Measurements from ENCODE around the gene MCTP2. TPM values are rescaled to one million over a fixed set of nuclear protein-coding genes. Genes with fewer than 3 reads are reported as not detected.

Gene MCTP2
- total RNA-seq, 1 experiment from 2014 or later, result 7.4 TPM

DNA sequence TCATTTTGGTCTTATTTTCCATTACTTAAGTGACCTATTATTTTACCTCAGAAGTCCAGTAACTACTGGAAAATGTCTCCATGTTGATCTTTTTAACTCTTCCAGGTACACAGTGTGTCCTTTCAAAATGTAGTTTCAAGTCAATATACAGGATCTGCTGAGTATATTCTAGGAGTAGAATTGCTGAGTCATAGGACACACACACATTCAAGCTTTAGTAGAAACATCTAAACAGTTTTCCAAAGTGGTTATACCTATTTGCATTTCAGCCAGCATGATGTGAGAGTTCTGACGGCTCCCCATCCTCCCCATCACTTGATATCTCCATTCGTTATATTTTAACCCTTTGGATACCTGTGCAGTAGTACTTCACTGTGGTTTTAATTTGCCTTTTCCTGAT lies 271.9 kb downstream of the MCTP2 start:
- POLR2A ChIA-PET, result no interaction called here
- DNase-seq (ENCODE audit: low spot score) (no peak), ATAC-seq (no peak)
- Mint-ChIP-seq H3K27me3 (ENCODE audit: low read depth) (no peaks in the 10 kb centered on the region), H3K36me3 (peaks cover 12% of the 10 kb centered on the region), H3K9me3 (peaks cover 53% of the 10 kb centered on the region), H3K4me1 (no peaks in the 10 kb centered on the region), H3K4me3 (no peak overlapping the region), H3K27ac (no peak overlapping the region)
- CTCF ChIA-PET, result no interaction called here
- TF ChIP-seq ELF4 (CRISPR knock-in tag; IDR thresholded peaks at IDR 0.05; ENCODE audit: low read depth) (no peak), SOX15 (CRISPR knock-in tag; IDR thresholded peaks at IDR 0.05) (no peak), ZNF317 (CRISPR knock-in tag; IDR thresholded peaks at IDR 0.05; ENCODE audit: borderline replicate concordance, low read depth) (no peak), TCF7 (CRISPR knock-in tag; IDR thresholded peaks at IDR 0.05; ENCODE audit: low read depth) (no peak), TEAD4 (CRISPR knock-in tag; IDR thresholded peaks at IDR 0.05) (no peak), ZNF121 (CRISPR knock-in tag; IDR thresholded peaks at IDR 0.05) (no peak), ZNF423 (CRISPR knock-in tag; IDR thresholded peaks at IDR 0.05) (no peak)
- TF ChIP-seq, protein P1, sequence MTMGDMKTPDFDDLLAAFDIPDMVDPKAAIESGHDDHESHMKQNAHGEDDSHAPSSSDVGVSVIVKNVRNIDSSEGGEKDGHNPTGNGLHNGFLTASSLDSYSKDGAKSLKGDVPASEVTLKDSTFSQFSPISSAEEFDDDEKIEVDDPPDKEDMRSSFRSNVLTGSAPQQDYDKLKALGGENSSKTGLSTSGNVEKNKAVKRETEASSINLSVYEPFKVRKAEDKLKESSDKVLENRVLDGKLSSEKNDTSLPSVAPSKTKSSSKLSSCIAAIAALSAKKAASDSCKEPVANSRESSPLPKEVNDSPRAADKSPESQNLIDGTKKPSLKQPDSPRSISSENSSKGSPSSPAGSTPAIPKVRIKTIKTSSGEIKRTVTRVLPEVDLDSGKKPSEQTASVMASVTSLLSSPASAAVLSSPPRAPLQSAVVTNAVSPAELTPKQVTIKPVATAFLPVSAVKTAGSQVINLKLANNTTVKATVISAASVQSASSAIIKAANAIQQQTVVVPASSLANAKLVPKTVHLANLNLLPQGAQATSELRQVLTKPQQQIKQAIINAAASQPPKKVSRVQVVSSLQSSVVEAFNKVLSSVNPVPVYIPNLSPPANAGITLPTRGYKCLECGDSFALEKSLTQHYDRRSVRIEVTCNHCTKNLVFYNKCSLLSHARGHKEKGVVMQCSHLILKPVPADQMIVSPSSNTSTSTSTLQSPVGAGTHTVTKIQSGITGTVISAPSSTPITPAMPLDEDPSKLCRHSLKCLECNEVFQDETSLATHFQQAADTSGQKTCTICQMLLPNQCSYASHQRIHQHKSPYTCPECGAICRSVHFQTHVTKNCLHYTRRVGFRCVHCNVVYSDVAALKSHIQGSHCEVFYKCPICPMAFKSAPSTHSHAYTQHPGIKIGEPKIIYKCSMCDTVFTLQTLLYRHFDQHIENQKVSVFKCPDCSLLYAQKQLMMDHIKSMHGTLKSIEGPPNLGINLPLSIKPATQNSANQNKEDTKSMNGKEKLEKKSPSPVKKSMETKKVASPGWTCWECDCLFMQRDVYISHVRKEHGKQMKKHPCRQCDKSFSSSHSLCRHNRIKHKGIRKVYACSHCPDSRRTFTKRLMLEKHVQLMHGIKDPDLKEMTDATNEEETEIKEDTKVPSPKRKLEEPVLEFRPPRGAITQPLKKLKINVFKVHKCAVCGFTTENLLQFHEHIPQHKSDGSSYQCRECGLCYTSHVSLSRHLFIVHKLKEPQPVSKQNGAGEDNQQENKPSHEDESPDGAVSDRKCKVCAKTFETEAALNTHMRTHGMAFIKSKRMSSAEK (CRISPR knock-in tag; IDR thresholded peaks at IDR 0.05; ENCODE audit: borderline replicate concordance), result no peak
- TF ChIP-seq, protein P2, sequence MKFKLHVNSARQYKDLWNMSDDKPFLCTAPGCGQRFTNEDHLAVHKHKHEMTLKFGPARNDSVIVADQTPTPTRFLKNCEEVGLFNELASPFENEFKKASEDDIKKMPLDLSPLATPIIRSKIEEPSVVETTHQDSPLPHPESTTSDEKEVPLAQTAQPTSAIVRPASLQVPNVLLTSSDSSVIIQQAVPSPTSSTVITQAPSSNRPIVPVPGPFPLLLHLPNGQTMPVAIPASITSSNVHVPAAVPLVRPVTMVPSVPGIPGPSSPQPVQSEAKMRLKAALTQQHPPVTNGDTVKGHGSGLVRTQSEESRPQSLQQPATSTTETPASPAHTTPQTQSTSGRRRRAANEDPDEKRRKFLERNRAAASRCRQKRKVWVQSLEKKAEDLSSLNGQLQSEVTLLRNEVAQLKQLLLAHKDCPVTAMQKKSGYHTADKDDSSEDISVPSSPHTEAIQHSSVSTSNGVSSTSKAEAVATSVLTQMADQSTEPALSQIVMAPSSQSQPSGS (CRISPR knock-in tag; IDR thresholded peaks at IDR 0.05; ENCODE audit: borderline replicate concordance, low read depth), result no peak
- TF ChIP-seq, protein P3, sequence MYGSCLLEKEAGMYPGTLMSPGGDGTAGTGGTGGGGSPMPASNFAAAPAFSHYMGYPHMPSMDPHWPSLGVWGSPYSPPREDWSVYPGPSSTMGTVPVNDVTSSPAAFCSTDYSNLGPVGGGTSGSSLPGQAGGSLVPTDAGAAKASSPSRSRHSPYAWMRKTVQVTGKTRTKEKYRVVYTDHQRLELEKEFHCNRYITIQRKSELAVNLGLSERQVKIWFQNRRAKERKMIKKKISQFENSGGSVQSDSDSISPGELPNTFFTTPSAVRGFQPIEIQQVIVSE (CRISPR knock-in tag; IDR thresholded peaks at IDR 0.05; ENCODE audit: borderline replicate concordance), result no peak
- TF ChIP-seq, protein P4, sequence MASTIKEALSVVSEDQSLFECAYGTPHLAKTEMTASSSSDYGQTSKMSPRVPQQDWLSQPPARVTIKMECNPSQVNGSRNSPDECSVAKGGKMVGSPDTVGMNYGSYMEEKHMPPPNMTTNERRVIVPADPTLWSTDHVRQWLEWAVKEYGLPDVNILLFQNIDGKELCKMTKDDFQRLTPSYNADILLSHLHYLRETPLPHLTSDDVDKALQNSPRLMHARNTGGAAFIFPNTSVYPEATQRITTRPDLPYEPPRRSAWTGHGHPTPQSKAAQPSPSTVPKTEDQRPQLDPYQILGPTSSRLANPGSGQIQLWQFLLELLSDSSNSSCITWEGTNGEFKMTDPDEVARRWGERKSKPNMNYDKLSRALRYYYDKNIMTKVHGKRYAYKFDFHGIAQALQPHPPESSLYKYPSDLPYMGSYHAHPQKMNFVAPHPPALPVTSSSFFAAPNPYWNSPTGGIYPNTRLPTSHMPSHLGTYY (CRISPR knock-in tag; IDR thresholded peaks at IDR 0.05), result no peak
- TF ChIP-seq, protein P5, sequence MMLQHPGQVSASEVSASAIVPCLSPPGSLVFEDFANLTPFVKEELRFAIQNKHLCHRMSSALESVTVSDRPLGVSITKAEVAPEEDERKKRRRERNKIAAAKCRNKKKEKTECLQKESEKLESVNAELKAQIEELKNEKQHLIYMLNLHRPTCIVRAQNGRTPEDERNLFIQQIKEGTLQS (CRISPR knock-in tag; conservative IDR thresholded peaks at IDR 0.05), result no peak
- TF ChIP-seq, protein P6, sequence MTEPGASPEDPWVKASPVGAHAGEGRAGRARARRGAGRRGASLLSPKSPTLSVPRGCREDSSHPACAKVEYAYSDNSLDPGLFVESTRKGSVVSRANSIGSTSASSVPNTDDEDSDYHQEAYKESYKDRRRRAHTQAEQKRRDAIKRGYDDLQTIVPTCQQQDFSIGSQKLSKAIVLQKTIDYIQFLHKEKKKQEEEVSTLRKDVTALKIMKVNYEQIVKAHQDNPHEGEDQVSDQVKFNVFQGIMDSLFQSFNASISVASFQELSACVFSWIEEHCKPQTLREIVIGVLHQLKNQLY (CRISPR knock-in tag; IDR thresholded peaks at IDR 0.05), result no peak
- TF ChIP-seq, protein P7, sequence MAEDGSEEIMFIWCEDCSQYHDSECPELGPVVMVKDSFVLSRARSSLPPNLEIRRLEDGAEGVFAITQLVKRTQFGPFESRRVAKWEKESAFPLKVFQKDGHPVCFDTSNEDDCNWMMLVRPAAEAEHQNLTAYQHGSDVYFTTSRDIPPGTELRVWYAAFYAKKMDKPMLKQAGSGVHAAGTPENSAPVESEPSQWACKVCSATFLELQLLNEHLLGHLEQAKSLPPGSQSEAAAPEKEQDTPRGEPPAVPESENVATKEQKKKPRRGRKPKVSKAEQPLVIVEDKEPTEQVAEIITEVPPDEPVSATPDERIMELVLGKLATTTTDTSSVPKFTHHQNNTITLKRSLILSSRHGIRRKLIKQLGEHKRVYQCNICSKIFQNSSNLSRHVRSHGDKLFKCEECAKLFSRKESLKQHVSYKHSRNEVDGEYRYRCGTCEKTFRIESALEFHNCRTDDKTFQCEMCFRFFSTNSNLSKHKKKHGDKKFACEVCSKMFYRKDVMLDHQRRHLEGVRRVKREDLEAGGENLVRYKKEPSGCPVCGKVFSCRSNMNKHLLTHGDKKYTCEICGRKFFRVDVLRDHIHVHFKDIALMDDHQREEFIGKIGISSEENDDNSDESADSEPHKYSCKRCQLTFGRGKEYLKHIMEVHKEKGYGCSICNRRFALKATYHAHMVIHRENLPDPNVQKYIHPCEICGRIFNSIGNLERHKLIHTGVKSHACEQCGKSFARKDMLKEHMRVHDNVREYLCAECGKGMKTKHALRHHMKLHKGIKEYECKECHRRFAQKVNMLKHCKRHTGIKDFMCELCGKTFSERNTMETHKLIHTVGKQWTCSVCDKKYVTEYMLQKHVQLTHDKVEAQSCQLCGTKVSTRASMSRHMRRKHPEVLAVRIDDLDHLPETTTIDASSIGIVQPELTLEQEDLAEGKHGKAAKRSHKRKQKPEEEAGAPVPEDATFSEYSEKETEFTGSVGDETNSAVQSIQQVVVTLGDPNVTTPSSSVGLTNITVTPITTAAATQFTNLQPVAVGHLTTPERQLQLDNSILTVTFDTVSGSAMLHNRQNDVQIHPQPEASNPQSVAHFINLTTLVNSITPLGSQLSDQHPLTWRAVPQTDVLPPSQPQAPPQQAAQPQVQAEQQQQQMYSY (CRISPR knock-in tag; IDR thresholded peaks at IDR 0.05), result no peak
- TF ChIP-seq, protein P8, sequence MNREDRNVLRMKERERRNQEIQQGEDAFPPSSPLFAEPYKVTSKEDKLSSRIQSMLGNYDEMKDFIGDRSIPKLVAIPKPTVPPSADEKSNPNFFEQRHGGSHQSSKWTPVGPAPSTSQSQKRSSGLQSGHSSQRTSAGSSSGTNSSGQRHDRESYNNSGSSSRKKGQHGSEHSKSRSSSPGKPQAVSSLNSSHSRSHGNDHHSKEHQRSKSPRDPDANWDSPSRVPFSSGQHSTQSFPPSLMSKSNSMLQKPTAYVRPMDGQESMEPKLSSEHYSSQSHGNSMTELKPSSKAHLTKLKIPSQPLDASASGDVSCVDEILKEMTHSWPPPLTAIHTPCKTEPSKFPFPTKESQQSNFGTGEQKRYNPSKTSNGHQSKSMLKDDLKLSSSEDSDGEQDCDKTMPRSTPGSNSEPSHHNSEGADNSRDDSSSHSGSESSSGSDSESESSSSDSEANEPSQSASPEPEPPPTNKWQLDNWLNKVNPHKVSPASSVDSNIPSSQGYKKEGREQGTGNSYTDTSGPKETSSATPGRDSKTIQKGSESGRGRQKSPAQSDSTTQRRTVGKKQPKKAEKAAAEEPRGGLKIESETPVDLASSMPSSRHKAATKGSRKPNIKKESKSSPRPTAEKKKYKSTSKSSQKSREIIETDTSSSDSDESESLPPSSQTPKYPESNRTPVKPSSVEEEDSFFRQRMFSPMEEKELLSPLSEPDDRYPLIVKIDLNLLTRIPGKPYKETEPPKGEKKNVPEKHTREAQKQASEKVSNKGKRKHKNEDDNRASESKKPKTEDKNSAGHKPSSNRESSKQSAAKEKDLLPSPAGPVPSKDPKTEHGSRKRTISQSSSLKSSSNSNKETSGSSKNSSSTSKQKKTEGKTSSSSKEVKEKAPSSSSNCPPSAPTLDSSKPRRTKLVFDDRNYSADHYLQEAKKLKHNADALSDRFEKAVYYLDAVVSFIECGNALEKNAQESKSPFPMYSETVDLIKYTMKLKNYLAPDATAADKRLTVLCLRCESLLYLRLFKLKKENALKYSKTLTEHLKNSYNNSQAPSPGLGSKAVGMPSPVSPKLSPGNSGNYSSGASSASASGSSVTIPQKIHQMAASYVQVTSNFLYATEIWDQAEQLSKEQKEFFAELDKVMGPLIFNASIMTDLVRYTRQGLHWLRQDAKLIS (CRISPR knock-in tag; IDR thresholded peaks at IDR 0.05; ENCODE audit: borderline replicate concordance), result no peak

Measured in WTC11 (cell line).